K562 (cell line): ENCODE data around the gene PYGM. TPM values are rescaled to one million over a fixed set of nuclear protein-coding genes. Genes with fewer than 3 reads are reported as not detected.

Source experiments
- CHD1 ChIP-seq: fragments of 200-600 bp; sonication (generic); IDR thresholded peaks from one replicate; pipeline ENCODE4 v1.6.1; 2012; ENCODE audit warnings: mild to moderate bottlenecking, moderate library complexity, low read length, inconsistent platforms
- EZH2 ChIP-seq: IDR thresholded peaks from 2 replicates; pipeline ENCODE4 v1.6.1; 2012; ENCODE audit warnings: low read depth, mild to moderate bottlenecking, inconsistent platforms, low read length, borderline replicate concordance
- HMGN3 ChIP-seq: IDR thresholded peaks from 2 replicates; pipeline ENCODE4 v1.6.1; 2011; ENCODE audit warnings: borderline replicate concordance, low read depth, mild to moderate bottlenecking, mixed read lengths, low read length; ENCODE audit not compliant: insufficient read length; ENCODE audit errors: extremely low read depth
- JUND ChIP-seq, 2 experiments: IDR thresholded peaks; 2 replicates in 1 of 2; 3 replicates in 1 of 2; pipeline ENCODE4 v1.6.1; 2011; ENCODE audit warnings: borderline replicate concordance in 2 of 2, low read depth in 2 of 2, low read length in 2 of 2, improper control_type of control experiment in 1 of 2, missing biosample characterization in 1 of 2, missing genetic modification characterization in 1 of 2, missing genetic modification reagents in 1 of 2
- MTA3 ChIP-seq: fragments of 450-650 bp; formaldehyde crosslinking; IDR thresholded peaks from 2 replicates; pipeline ENCODE4 v1.6.1; 2017; ENCODE audit warnings: mild to moderate bottlenecking, borderline replicate concordance
- OTX1 ChIP-seq: fragments of 450-650 bp; formaldehyde crosslinking; IDR thresholded peaks from 2 replicates; pipeline ENCODE4 v1.4.0; 2022; ENCODE audit warnings: mild to moderate bottlenecking
- SAFB2 ChIP-seq: fragments of 200-400 bp; formaldehyde crosslinking; IDR thresholded peaks from 2 replicates; pipeline ENCODE4 v1.6.1; 2018; ENCODE audit warnings: borderline replicate concordance, low read length, low read depth, moderate library complexity; ENCODE audit not compliant: severe bottlenecking
- SFPQ ChIP-seq: fragments of 200-400 bp; formaldehyde crosslinking; IDR thresholded peaks from 2 replicates; pipeline ENCODE4 v1.6.1; 2017; ENCODE audit warnings: mild to moderate bottlenecking, low read depth, low read length, moderate library complexity
- SNIP1 ChIP-seq: fragments of 450-650 bp; IDR thresholded peaks from 2 replicates; pipeline ENCODE4 v1.7.1; 2017; ENCODE audit warnings: low read depth, mild to moderate bottlenecking
- STAT5B ChIP-seq: fragments of 250-450 bp; sonication (Bioruptor Pico); IDR thresholded peaks from 2 replicates; pipeline ENCODE4 v1.8.0; 2021; ENCODE audit warnings: mild to moderate bottlenecking, inconsistent platforms
- TBP ChIP-seq: optimal IDR thresholded peaks from 2 replicates; pipeline ENCODE3; 2011; ENCODE audit warnings: low read depth, low read length, improper control_type of control experiment
- TEAD2 ChIP-seq: fragments of 450-650 bp; IDR thresholded peaks from 2 replicates; pipeline ENCODE4 v1.6.1; 2016; ENCODE audit warnings: missing genetic modification characterization, control low read depth, missing compliant biosample characterization
- ZBTB17 ChIP-seq: fragments of 450-650 bp; formaldehyde crosslinking; IDR thresholded peaks from 2 replicates; pipeline ENCODE4 v1.4.0; 2020; ENCODE audit warnings: mild to moderate bottlenecking
- ZNF174 ChIP-seq: fragments of 250-450 bp; sonication (Bioruptor Pico); IDR thresholded peaks from 2 replicates; pipeline ENCODE4 v1.4.0; 2020; ENCODE audit warnings: mild to moderate bottlenecking
- ZNF277 ChIP-seq: fragments of 250-450 bp; sonication (Bioruptor Pico); IDR thresholded peaks from 2 replicates; pipeline ENCODE4 v1.8.0; 2022; ENCODE audit warnings: inconsistent platforms, mild to moderate bottlenecking, moderate library complexity, borderline replicate concordance
- ZNF354B ChIP-seq: fragments of 250-450 bp; sonication (Bioruptor Pico); IDR thresholded peaks from 2 replicates; pipeline ENCODE4 v1.4.0; 2020
- ZNF449 ChIP-seq: fragments of 250-450 bp; sonication (Bioruptor Pico); IDR thresholded peaks from 2 replicates; pipeline ENCODE4 v1.8.0; 2022; ENCODE audit warnings: moderate library complexity, mild to moderate bottlenecking, inconsistent platforms
- polyA plus RNA-seq, 8 experiments: library from polyadenylated mRNA; depleted of rRNA in 4 of 8; stranded (reverse) in 5 of 8; unstranded in 3 of 8; fragments of >200 nt; fragmentation: Nextera tagmentation in 2 of 8; fragmentation: Illumina TruSeq in 1 of 8; extraction: Ambion mirVana in 2 of 8; extraction: Trizol in 1 of 8; gene quantifications; 2 replicates each; pipeline versions ENCODE4 v1.2.1 to v1.2.3, GENCODE V29; 2011 to 2014; ENCODE audit warnings: inconsistent platforms in 1 of 8, missing spikeins in 1 of 8
- total RNA-seq, 7 experiments: library from RNA; depleted of rRNA in 6 of 7; stranded (reverse); fragments of >200 nt in 6 of 7; fragmentation: Illumina TruSeq in 2 of 7; extraction: Trizol in 2 of 7; gene quantifications; 2 replicates each; pipeline versions ENCODE4 v1.2.1 to v1.2.3, GENCODE V29; 2011 to 2021; ENCODE audit warnings: low replicate concordance in 1 of 7
- TF ChIP-seq, protein P1 (sequence below), 2 experiments: fragments of 450-650 bp in 1 of 2; IDR thresholded peaks; 2 replicates each; pipeline ENCODE4 v1.6.1; 2011 to 2017; ENCODE audit warnings: low read depth in 2 of 2, antibody characterized with exemption in 1 of 2, borderline replicate concordance in 1 of 2, low read length in 1 of 2, mild to moderate bottlenecking in 1 of 2, mixed read lengths in 1 of 2; ENCODE audit not compliant: control insufficient read depth in 1 of 2

The PYGM gene
- total and polyA plus RNA-seq, 9 of the 15 experiments (the other 6 are each of a cell fraction or from before 2014, with no cell fraction given): 0.07 to 1.5 (median 0.68) TPM

DNA sequence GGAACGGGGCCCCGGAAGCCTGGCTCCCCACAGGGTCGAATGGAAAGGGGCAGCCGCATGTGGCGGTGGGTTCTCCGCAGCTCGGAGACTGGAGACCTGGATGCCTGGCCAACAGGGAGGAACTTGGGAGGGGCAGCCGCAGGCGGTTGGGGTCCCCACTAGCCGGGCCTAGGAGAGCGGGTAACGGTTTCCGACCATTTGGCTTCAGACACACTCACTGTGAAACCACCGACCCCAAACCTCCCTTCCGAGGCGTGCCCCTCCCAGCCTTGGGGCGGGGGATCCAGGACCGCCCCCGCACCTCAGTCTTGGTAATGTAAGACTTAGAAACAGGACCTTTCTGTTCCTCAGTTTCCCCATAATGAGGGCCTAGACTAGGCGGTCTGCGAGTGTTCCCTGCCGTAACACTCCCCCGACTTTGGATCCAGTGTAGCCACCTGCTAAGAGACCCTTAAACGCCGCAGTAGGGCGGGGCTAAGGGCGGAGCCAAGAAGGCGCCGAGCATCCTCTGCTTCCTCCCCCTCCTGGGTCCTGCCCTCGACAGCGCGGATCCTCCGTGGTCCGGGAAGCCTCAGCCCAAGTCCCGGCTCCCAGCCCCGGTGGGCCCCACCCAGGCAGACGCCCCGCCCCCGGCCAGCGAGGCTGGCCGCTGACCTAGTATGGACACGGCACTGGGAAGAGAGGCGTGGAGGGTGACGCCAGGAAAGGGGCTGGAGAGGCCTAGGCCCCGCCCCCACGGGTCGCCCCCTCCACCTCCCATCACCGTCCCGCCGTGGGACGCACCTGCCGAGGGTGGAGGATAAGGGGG, 14.0 kb downstream of the PYGM start (continued):
- TF ChIP-seq HMGN3: peak; percentile 25
- TF ChIP-seq JUND (IDR thresholded peaks at IDR 0.05; ENCODE audit: borderline replicate concordance, low read depth, low read length): 0 out of 2 replicates have a peak, but pooled peaks have one; percentile 14
- TF ChIP-seq JUND (tag; IDR thresholded peaks at IDR 0.05; ENCODE audit: borderline replicate concordance, low read depth, low read length): no peak
- no peak for TF ChIP-seq TEAD2
- TF ChIP-seq EZH2: no peak
- peak; percentile 78 for TF ChIP-seq SNIP1
- no peak for TF ChIP-seq ZNF174 (CRISPR knock-in tag)
- TF ChIP-seq MTA3: 0 out of 2 replicates have a peak, but pooled peaks have one; percentile 30
- peak; percentile 17; the same call in 1 of the 2 replicates for TF ChIP-seq ZBTB17 (CRISPR knock-in tag)
- no peak for TF ChIP-seq SFPQ
- TF ChIP-seq CHD1: peak; percentile 42
- TF ChIP-seq TBP: peak; percentile 12
- TF ChIP-seq, protein P1, sequence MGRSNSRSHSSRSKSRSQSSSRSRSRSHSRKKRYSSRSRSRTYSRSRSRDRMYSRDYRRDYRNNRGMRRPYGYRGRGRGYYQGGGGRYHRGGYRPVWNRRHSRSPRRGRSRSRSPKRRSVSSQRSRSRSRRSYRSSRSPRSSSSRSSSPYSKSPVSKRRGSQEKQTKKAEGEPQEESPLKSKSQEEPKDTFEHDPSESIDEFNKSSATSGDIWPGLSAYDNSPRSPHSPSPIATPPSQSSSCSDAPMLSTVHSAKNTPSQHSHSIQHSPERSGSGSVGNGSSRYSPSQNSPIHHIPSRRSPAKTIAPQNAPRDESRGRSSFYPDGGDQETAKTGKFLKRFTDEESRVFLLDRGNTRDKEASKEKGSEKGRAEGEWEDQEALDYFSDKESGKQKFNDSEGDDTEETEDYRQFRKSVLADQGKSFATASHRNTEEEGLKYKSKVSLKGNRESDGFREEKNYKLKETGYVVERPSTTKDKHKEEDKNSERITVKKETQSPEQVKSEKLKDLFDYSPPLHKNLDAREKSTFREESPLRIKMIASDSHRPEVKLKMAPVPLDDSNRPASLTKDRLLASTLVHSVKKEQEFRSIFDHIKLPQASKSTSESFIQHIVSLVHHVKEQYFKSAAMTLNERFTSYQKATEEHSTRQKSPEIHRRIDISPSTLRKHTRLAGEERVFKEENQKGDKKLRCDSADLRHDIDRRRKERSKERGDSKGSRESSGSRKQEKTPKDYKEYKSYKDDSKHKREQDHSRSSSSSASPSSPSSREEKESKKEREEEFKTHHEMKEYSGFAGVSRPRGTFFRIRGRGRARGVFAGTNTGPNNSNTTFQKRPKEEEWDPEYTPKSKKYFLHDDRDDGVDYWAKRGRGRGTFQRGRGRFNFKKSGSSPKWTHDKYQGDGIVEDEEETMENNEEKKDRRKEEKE (IDR thresholded peaks at IDR 0.05; ENCODE audit: borderline replicate concordance in 1 of 2, control insufficient read depth in 1 of 2, low read depth in 2 of 2, low read length in 1 of 2): no peak
- no peak for TF ChIP-seq STAT5B (CRISPR knock-in tag)
- no peak for TF ChIP-seq ZNF354B (CRISPR knock-in tag)
- TF ChIP-seq ZNF449 (CRISPR knock-in tag): no peak
- TF ChIP-seq OTX1 (CRISPR knock-in tag): no peak
- TF ChIP-seq SAFB2: no peak
- TF ChIP-seq ZNF277 (CRISPR knock-in tag): no peak
